ENCODE data around the gene C17orf58. TPM values are rescaled to one million over a fixed set of nuclear protein-coding genes. Genes with fewer than 3 reads are reported as not detected.

The C17orf58 gene
- total and polyA plus RNA-seq, 2 experiments from 2014 or later, result 14.9 to 18.9 TPM

- Histone ChIP-seq H2AFZ (no peak overlapping the region), H3K36me3 (replicated peaks; ENCODE audit: insufficient read depth, low read depth) (no peaks in the 10 kb centered on the region), H3K4me1 (ENCODE audit: insufficient read depth) (peaks cover 5% of the 10 kb centered on the region), H3K9me3 (ENCODE audit: low read depth) (no peaks in the 10 kb centered on the region), H3K4me2 (no peak overlapping the region), H4K20me1 (ENCODE audit: insufficient read depth, poor library complexity, severe bottlenecking) (no peaks in the 10 kb centered on the region), H3K79me2 (no peaks in the 10 kb centered on the region), H3K9me2 (replicated peaks; ENCODE audit: insufficient read depth) (no peaks in the 10 kb centered on the region), H3K27ac (no peak overlapping the region), H3K4me3 (no peak overlapping the region), H3K27me3 (no peaks in the 10 kb centered on the region)
- WGBS (ENCODE audit: low lambda C conversion rate, missing lambda C conversion rate), result 87% methylated on average over 3 of the region's 3 CpGs
- peak; percentile 30 for DNase-seq (ENCODE audit: low spot score)
- no peak for TF ChIP-seq EZH2phosphoT487 (IDR thresholded peaks at IDR 0.05; ENCODE audit: low read depth, severe bottlenecking, unreplicated experiment)
Observed at GRCh38 chr17:67999291-67999911, 3.1 kb upstream of the C17orf58 start.

- TF ChIP-seq EZH2phosphoT487 (IDR thresholded peaks at IDR 0.05; ENCODE audit: low read depth, severe bottlenecking, unreplicated experiment), result no peak
- no peak for TF ChIP-seq CTCF (IDR thresholded peaks at IDR 0.05; ENCODE audit: poor library complexity)
- no peak for TF ChIP-seq EZH2 (IDR thresholded peaks at IDR 0.05; ENCODE audit: borderline replicate concordance)
- Histone ChIP-seq H3K9me3 (ENCODE audit: low read depth) (no peaks in the 10 kb centered on the region), H4K20me1 (ENCODE audit: insufficient read depth, poor library complexity, severe bottlenecking) (no peaks in the 10 kb centered on the region), H2AFZ (no peak overlapping the region), H3K36me3 (replicated peaks; ENCODE audit: insufficient read depth, low read depth) (no peaks in the 10 kb centered on the region), H3K27ac (no peak overlapping the region), H3K4me1 (ENCODE audit: insufficient read depth) (peaks cover 8% of the 10 kb centered on the region), H3K27me3 (no peaks in the 10 kb centered on the region), H3K4me3 (no peak overlapping the region), H3K4me2 (no peak overlapping the region), H3K9me2 (replicated peaks; ENCODE audit: insufficient read depth) (no peaks in the 10 kb centered on the region), H3K79me2 (no peaks in the 10 kb centered on the region)
- WGBS (ENCODE audit: low lambda C conversion rate, missing lambda C conversion rate), result 73% methylated on average over 2 of the region's 2 CpGs
- no peak for DNase-seq (ENCODE audit: low spot score)
Observed at GRCh38 chr17:67998466-67998865, 2.2 kb upstream of the C17orf58 start.

- DNase-seq (ENCODE audit: low spot score), result peak; percentile 29
- Histone ChIP-seq H3K36me3 (replicated peaks; ENCODE audit: insufficient read depth, low read depth) (no peaks in the 10 kb centered on the region), H3K27me3 (no peaks in the 10 kb centered on the region), H3K9me2 (replicated peaks; ENCODE audit: insufficient read depth) (no peaks in the 10 kb centered on the region), H3K79me2 (no peaks in the 10 kb centered on the region), H3K4me2 (peak overlapping the region; percentile 98), H3K9me3 (ENCODE audit: low read depth) (no peaks in the 10 kb centered on the region), H3K4me3 (peak overlapping the region; percentile 23), H3K4me1 (ENCODE audit: insufficient read depth) (peaks cover 8% of the 10 kb centered on the region), H2AFZ (peak overlapping the region; percentile 75), H3K27ac (peak overlapping the region; percentile 37), H4K20me1 (ENCODE audit: insufficient read depth, poor library complexity, severe bottlenecking) (no peaks in the 10 kb centered on the region)
- WGBS (ENCODE audit: low lambda C conversion rate, missing lambda C conversion rate), result under 1% methylated on average over 33 of the region's 43 CpGs
- TF ChIP-seq EZH2 (IDR thresholded peaks at IDR 0.05; ENCODE audit: borderline replicate concordance) (no peak), CTCF (IDR thresholded peaks at IDR 0.05; ENCODE audit: poor library complexity) (no peak), EZH2phosphoT487 (IDR thresholded peaks at IDR 0.05; ENCODE audit: low read depth, severe bottlenecking, unreplicated experiment) (no peak)
Observed at GRCh38 chr17:67995570-67996263, 552 bp downstream of the C17orf58 start.

All from hepatocyte (in vitro differentiated cells).